ENCODE measurements around the gene NUDT10.
"Not testable (repeated sequence)": the region's sequence is repeated elsewhere in the genome, so short reads cannot be mapped to it uniquely, and the experiment has no call there.

Gene NUDT10

DNA sequence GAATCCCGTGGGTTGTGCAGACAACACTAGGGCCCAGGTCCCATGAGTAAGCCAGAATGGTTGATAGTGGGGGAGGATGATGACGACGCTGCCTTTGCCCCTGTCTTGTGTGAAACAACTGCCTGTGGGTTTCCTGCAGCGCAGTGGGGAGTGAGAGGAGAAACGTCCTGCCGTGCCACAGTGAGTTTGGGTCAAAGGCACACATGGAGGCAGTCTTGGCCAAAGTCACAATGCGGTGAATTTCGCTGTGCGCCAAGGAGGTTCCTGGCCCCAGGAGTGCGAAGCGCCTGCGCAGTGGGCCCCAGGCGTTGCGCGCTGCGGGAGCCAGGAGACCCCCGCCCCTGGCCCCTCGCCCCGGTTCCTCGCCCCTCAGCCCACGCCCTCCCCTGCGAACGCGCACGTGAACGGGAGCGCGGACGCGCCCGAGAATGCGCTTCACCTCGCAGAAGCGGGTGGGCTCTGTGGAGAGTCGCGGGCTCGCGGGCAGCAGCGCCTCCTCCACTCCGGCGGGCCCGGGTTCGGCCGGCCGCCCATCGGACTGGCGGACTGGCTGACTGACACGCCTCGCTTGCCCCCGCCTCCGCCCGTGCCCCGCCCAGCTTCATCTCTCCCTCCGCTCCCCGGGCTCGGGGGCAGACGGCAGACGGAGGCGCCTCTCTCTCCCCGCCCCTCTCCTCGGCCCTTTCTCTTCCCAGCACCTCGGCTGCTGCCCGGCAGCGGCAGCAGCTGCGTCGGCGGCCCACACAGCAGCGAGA is at the start of gene NUDT10:
Gene NUDT10, plus strand, starts transcription at position 635 of the 755 bp plus-strand sequence. CDS start 144 bp downstream, outside the sequence.
- peak; percentile 32 for DNase-seq

DNA sequence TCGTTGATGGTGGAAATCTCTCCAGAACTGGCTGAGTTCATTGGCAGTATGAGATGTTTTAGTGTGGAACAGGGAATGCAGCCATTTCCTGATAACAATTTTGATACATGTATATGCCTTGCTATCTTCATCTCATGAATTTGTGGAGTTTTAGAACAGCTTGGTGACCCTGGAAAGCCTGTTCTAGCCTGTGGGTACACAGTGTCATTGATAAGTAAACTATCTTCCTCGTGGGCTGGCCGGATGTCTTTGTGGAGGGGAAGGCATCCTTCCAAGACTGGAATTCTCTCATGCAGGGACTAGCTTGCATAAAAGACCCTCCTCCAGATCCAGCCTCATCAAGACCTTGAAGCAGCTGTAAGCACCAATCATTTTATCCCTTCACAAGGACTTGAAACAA is 40.2 kb upstream of the NUDT10 start:
- no peak for DNase-seq

DNA sequence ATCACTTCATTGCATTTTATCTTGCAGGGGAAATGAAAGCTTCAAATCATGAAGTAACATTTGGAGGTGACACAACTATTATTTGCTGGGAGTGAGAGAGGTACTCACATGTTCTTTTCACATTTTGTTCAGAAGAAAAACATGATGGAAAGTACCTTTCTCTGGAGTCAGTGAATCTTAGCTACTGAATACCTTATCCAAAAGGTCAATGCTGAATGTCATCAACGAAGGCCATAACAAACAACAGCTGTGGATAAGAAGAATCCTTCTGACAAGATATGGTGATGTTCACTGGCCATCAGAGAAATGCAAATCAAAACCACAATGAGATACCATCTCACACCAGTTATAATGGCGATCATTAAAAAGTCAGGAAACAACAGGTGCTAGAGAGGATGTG is 36.5 kb upstream of the NUDT10 start:
- no peak for DNase-seq

DNA sequence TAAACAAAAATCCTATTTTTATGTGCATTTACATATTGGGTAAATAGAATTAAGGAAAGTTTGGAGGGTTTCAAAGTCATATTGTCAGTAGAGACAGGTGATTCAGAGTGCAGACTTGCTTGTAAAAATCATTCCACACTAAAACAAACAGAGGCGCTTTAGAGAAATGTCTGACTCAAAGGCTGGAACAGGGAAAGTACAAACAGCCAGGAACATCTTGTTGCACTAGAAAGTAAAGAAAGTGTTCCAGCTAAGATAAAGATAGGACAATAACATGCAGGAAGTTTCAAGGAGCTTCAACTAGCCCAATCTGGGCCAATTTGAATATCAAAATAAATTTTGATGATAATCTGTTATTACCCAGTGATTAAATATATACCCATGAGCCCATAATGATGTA is 16.4 kb upstream of the NUDT10 start:
- no peak for DNase-seq

DNA sequence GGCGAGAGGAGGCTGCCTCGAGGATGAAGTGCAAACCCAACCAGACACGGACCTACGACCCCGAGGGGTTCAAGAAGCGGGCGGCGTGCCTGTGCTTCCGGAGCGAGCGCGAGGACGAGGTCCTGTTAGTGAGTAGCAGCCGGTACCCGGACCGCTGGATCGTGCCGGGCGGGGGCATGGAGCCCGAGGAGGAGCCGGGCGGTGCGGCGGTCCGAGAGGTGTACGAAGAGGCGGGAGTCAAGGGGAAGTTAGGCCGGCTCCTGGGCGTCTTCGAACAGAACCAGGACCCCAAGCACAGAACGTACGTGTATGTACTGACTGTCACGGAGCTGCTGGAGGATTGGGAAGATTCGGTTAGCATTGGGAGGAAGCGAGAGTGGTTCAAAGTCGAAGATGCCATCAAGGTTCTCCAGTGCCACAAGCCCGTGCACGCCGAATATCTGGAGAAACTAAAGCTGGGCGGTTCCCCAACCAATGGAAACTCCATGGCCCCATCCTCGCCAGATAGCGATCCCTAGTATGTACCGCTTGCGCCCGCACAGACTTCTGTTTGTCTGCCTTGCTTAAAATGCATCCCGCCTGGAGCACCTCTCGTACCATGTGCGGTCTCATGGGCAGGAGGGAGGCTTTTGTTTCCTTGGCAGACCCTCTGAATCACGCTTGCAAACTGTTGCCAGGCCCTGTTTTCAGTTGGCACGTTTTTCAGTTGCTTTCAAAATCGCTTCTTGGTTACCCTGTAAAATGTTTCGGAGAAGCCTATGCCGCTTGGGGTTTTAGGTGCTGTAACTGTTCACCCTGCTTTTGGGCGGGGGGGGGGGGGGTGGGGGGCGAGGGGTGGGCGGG is 542 bp downstream of the NUDT10 start:
- DNase-seq, result not testable (repeated sequence)

DNA sequence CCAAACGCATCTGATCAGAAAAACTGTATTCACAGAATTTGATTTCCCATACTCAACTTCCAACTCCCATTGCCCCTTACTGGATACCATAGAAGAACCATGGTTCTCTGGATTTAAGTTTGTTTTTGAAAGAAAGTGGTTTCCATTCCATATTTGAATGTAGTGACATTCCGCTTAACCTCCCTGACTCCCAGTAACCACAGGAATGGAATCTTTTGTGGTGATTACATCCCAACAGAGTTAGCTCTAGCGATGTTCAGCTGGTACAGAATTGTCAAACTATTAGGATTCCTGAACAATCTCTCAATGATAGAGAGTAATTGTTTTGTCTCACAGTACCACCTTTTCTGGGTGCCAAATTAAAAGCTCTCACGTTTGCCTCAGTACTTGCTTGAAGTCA is 1.7 kb downstream of the NUDT10 start:
- DNase-seq, result no peak

DNA sequence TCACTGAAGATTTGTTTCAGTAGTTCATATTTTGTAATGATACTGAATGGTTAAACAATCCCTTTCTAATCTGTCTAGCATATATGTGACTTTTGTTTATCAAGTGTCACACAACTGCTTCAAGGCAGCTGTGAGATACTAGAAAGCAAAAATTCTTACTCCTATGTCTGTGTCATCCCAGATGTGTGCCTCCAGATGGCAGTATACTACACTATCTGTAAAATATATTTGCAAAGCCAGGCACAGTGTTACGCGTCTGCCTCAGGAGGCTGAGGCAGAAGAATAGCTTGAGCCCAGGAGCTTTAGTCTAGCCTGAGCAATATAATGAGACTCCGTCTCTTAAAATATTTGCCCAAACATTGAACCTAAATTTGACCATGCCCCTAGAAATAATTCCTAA is 4.0 kb downstream of the NUDT10 start:
- DNase-seq, result peak; percentile 40

DNA sequence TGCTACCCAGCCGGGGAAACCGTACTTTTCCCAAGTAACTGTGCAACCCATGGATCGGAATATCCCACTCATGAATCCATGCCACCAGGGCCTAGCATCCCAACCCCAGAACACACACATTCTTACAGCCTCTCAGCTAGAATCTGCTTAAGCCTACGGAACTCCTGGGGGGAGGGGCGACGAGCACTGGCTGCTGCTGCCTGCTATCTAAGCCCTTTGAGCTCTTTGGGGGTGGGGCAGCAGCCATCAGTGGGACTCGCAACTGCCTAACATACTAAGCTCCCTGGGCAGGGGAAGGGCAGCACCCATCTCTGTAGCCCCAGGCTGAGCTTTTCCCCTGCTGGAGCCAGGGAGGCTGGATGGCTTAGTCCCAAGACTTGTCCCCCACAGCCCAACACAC is 28.6 kb downstream of the NUDT10 start:
- no peak for DNase-seq

DNA sequence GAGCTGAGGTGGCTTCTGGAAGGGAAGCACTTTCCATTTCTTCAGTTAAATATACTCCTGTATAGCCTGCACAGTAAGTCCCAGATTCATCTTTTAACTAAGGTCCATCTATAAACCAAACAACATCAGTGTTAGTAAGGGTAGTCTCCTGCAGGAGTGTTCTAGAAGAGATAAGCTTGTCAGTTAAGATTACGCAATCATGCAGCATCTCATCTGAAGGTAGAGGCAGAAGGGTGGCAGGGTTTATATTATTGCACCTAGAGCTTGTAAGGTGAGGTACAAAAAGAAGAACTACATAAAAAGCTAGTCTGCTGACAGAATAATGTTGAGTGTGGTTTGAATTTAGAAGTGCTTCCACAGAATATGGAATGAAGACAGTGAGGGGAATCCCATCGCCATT is 44.0 kb downstream of the NUDT10 start:
- DNase-seq, result no peak

All from midbrain (tissue), 1 donor.